T-helper 9 cell (primary cell): ENCODE measurements around the gene PPM1N.

Experiments used
- DNase-seq: peaks from one replicate; pipeline ENCODE4 v3.0.0-alpha.2; 2020

The PPM1N gene

GRCh38 chr19:45539459-45539858, 41.2 kb downstream of the PPM1N start:
- no peak for DNase-seq

DNA sequence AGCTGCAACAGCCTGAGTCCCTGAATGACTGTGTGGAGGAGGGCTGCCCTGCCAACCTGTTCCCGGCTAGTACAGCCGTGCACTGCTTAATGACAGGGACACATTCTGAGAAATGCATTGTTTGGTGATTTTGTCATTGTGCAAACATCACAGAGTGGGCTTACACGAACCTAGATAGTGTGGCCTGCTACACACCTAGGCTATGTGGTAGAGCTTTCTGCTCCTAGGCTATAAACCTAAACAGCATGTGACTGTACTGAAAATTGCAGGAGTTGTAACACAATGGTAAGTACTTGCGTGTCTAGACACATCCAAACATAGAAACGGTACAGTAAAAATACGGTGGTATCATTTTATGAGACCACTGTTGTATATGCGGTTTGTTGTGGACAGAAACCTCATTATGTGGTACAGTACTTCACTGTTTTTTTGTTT, 44.0 kb downstream of the PPM1N start:
- no peak for DNase-seq

GRCh38 chr19:45547211-45547770, 49.0 kb downstream of the PPM1N start:
- no peak for DNase-seq

GRCh38 chr19:45547965-45548609, 49.8 kb downstream of the PPM1N start:
- DNase-seq = no peak
